IPS-18a (cell line): ENCODE data around the gene MPC1.
"Not testable (repeated sequence)": the region's sequence is repeated elsewhere in the genome, so short reads cannot be mapped to it uniquely, and the experiment has no call there.

Experiments
- H3K27ac ChIP-seq: one replicate; pipeline ENCODE4 v1.5.1; 2013; ENCODE audit warnings: low read length
- H3K27me3 ChIP-seq: one replicate; pipeline ENCODE4 v1.6.1; 2013; ENCODE audit warnings: mild to moderate bottlenecking, low read length; ENCODE audit not compliant: control insufficient read depth, insufficient read depth
- H3K36me3 ChIP-seq: one replicate; pipeline ENCODE4 v1.6.1; 2013; ENCODE audit warnings: low read depth, low read length; ENCODE audit not compliant: control insufficient read depth
- H3K4me1 ChIP-seq: one replicate; pipeline ENCODE4 v1.6.1; 2013; ENCODE audit warnings: low read depth, low read length; ENCODE audit not compliant: control insufficient read depth
- H3K4me3 ChIP-seq: one replicate; pipeline ENCODE4 v1.5.1; 2013; ENCODE audit warnings: low read length
- H3K9ac ChIP-seq: one replicate; pipeline ENCODE4 v1.6.1; 2013; ENCODE audit warnings: mild to moderate bottlenecking, low read length, moderate library complexity
- H3K9me3 ChIP-seq: one replicate; pipeline ENCODE4 v1.6.1; 2013; ENCODE audit warnings: low read depth, low read length; ENCODE audit not compliant: control insufficient read depth

Gene MPC1

GRCh38 chr6:166402582-166403277 lies 20.0 kb upstream of the MPC1 start:
- H3K27me3 ChIP-seq = no peaks in the 10 kb centered on the region
- no peaks in the 10 kb centered on the region for H3K36me3 ChIP-seq
- H3K9me3 ChIP-seq = no peaks in the 10 kb centered on the region
- no peaks in the 10 kb centered on the region for H3K4me1 ChIP-seq
- H3K9ac ChIP-seq = no peak overlapping the region
- no peak overlapping the region for H3K4me3 ChIP-seq
- H3K27ac ChIP-seq = no peak overlapping the region

DNA sequence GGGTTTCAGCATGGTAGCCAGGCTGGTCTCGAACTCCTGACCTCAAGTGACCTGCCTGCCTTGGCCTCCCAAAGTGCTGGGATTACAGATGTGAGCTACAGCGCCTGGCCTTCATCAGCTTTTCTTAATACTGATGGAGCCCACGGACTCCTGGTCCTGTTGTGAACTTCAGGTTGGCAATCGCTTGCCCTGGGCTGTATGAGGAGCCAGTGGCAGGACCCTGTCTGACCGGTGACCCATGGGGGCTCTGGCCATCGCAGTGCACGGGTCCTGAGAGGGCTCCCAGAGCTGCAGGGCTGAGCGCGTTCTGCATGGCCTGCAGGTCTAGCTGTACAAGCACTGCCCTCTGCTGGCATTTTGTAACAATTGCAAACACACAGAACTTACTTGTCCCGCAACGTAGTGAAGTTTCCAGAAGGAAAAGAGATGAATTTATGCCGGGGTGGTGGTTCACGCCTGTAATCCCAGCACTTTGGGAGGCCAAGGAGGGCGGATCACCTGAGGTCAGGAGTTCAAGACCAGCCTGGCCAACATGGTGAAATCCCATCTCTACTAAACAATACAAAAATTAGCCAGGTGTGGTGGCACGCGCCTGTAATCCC lies 18.0 kb upstream of the MPC1 start:
- H3K36me3 ChIP-seq, H3K9me3 ChIP-seq, H3K27ac ChIP-seq, H3K27me3 ChIP-seq, H3K4me1 ChIP-seq, H3K9ac ChIP-seq, H3K4me3 ChIP-seq: not testable (repeated sequence)

- Histone ChIP-seq H3K4me1 (no peaks in the 10 kb centered on the region), H3K4me3 (no peak overlapping the region)
Measured at GRCh38 chr6:166400181-166400580, 17.4 kb upstream of the MPC1 start.

GRCh38 chr6:166398348-166398747 lies 15.6 kb upstream of the MPC1 start:
- H3K9me3 ChIP-seq = no peaks in the 10 kb centered on the region
- H3K4me3 ChIP-seq = no peak overlapping the region
- no peak overlapping the region for H3K27ac ChIP-seq
- no peaks in the 10 kb centered on the region for H3K4me1 ChIP-seq
- H3K36me3 ChIP-seq = no peaks in the 10 kb centered on the region
- H3K9ac ChIP-seq = no peak overlapping the region
- H3K27me3 ChIP-seq = no peaks in the 10 kb centered on the region

More at GRCh38 chr6:166400181-166400580, 17.4 kb upstream of the MPC1 start:
- no peak overlapping the region for H3K9ac ChIP-seq
- no peaks in the 10 kb centered on the region for H3K27me3 ChIP-seq
- H3K36me3 ChIP-seq = no peaks in the 10 kb centered on the region
- H3K9me3 ChIP-seq = no peaks in the 10 kb centered on the region
- H3K27ac ChIP-seq = no peak overlapping the region

GRCh38 chr6:166397849-166398248 lies 15.1 kb upstream of the MPC1 start:
- H3K9me3 ChIP-seq = no peaks in the 10 kb centered on the region
- no peaks in the 10 kb centered on the region for H3K27me3 ChIP-seq
- H3K9ac ChIP-seq = no peak overlapping the region
- no peak overlapping the region for H3K27ac ChIP-seq
- H3K4me1 ChIP-seq = no peaks in the 10 kb centered on the region
- H3K4me3 ChIP-seq = no peak overlapping the region
- H3K36me3 ChIP-seq = no peaks in the 10 kb centered on the region

- no peak overlapping the region for H3K27ac ChIP-seq
Measured at GRCh38 chr6:166395778-166396177, 13.0 kb upstream of the MPC1 start.

DNA sequence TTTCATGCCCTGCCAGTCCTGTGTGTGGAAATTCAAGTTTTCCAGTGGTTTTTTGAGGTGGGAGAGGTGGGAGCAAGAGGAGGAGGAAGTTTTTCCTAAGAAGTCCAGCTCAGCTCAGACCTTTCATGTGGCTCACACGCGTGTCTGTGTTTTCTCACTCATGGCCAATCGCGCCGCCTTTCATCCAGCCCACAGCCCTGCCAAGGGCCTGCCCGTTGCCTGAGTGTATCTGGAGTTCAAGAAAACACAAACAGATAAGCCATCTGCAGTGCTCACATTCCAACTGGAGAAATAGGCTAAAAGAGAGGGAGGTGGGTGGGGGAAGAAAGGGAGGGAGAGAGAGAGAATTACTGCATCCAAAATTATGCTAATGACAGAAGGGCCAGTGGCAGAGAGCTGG lies 12.6 kb upstream of the MPC1 start:
- no peak overlapping the region for H3K9ac ChIP-seq
- H3K4me1 ChIP-seq = no peaks in the 10 kb centered on the region
- H3K27ac ChIP-seq = no peak overlapping the region
- H3K4me3 ChIP-seq = no peak overlapping the region
- H3K9me3 ChIP-seq = no peaks in the 10 kb centered on the region
- H3K36me3 ChIP-seq = no peaks in the 10 kb centered on the region
- H3K27me3 ChIP-seq = no peaks in the 10 kb centered on the region

More at GRCh38 chr6:166395778-166396177, 13.0 kb upstream of the MPC1 start:
- no peaks in the 10 kb centered on the region for H3K9me3 ChIP-seq
- no peaks in the 10 kb centered on the region for H3K36me3 ChIP-seq
- H3K4me3 ChIP-seq = no peak overlapping the region
- no peaks in the 10 kb centered on the region for H3K27me3 ChIP-seq
- H3K9ac ChIP-seq = no peak overlapping the region
- H3K4me1 ChIP-seq = no peaks in the 10 kb centered on the region

DNA sequence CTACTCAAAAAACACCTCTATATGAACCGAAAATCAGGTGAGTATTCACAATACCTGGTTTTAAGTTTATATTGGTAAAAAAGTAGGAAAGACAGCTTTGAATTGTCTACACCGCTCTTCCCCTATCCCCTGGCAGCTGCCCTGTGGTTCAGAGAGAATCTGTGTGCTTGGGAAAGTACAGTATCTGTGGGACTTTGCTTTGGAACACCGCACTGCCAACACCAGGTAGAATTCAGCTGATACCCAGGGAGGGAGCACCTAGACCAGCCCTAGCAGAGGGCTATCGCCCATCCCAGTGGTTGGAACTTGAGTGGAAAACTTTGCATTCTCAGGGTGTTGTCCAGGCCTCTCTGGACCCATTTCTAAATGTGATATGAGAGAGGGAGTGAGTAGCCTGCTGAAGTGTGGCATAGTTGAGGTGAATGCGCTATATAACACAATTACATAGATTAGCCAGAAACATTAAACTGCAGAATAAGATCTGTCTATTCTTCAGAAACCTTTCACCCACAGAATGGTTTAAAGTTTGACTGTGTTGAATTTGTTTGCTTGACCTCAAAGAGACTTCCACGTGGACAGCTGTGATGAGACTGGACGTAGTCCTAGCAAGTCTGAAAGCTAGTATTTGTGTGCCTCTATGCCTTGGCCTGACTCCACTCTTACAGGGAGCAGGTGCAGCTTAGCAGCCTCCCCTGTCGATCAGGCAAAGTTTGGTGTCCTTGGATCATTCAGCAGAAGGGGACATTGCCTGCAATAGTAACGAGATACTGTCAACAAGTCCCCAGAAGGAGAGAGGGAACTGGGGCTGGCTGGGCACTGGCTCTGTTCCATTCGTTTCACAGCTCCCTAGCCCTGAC lies 11.5 kb upstream of the MPC1 start:
- no peak overlapping the region for H3K27ac ChIP-seq
- H3K27me3 ChIP-seq = no peaks in the 10 kb centered on the region
- H3K4me1 ChIP-seq = no peaks in the 10 kb centered on the region
- no peak overlapping the region for H3K9ac ChIP-seq
- H3K4me3 ChIP-seq = no peak overlapping the region
- no peaks in the 10 kb centered on the region for H3K36me3 ChIP-seq
- no peaks in the 10 kb centered on the region for H3K9me3 ChIP-seq

DNA sequence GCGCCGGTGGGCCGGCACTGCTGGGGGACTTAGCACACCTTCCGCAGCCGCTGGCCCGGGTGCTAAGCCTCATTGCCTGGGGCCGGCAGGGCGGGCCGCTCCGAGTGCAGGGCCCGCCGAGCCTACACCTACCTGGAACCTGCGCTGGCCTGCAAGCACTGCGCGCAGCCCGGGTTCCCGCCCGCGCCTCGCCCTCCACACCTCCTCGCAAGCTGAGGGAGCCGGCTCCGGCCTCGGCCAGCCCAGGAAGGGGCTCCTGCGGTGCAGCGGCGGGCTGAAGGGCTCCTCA lies 10.7 kb upstream of the MPC1 start:
- Histone ChIP-seq H3K36me3 (no peaks in the 10 kb centered on the region), H3K9ac (no peak overlapping the region), H3K27me3 (no peaks in the 10 kb centered on the region), H3K27ac (no peak overlapping the region), H3K4me3 (no peak overlapping the region), H3K9me3 (no peaks in the 10 kb centered on the region), H3K4me1 (no peaks in the 10 kb centered on the region)

GRCh38 chr6:166392755-166393534 lies 10.2 kb upstream of the MPC1 start:
- H3K4me1 ChIP-seq, H3K9ac ChIP-seq, H3K36me3 ChIP-seq, H3K27ac ChIP-seq, H3K9me3 ChIP-seq, H3K27me3 ChIP-seq, H3K4me3 ChIP-seq: not testable (repeated sequence)

GRCh38 chr6:166389119-166389518 lies 6.4 kb upstream of the MPC1 start:
- Histone ChIP-seq H3K9ac (no peak overlapping the region), H3K27me3 (no peaks in the 10 kb centered on the region), H3K4me3 (no peak overlapping the region), H3K27ac (no peak overlapping the region), H3K4me1 (no peaks in the 10 kb centered on the region), H3K9me3 (no peaks in the 10 kb centered on the region), H3K36me3 (no peaks in the 10 kb centered on the region)
